H1 (cell line): Measurements from ENCODE around the gene SLN. TPM values are rescaled to one million over a fixed set of nuclear protein-coding genes. Genes with fewer than 3 reads are reported as not detected.

ENCODE experiments used
- CHD7 ChIP-seq: fragments of 300-600 bp; sonication (generic); IDR thresholded peaks from 2 replicates; pipeline ENCODE4 v1.7.1; 2012; ENCODE audit warnings: low read length, moderate library complexity, mild to moderate bottlenecking, inconsistent platforms; ENCODE audit not compliant: insufficient replicate concordance
- CTCF ChIP-seq, 3 experiments: IDR thresholded peaks; 1 replicate in 2 of 3; 2 replicates in 1 of 3; pipeline versions ENCODE4 v1.5.1 to v1.6.1; 2011; ENCODE audit warnings: low read length in 3 of 3, mild to moderate bottlenecking in 3 of 3, inconsistent platforms in 2 of 3, low read depth in 1 of 3, moderate library complexity in 1 of 3; ENCODE audit not compliant: insufficient read depth in 1 of 3; ENCODE audit errors: control extremely low read depth in 1 of 3
- JUN ChIP-seq: IDR thresholded peaks from 2 replicates; pipeline ENCODE4 v1.6.1; 2011; ENCODE audit warnings: low read depth, mild to moderate bottlenecking, improper control_type of control experiment, low read length
- MAX ChIP-seq: IDR thresholded peaks from 2 replicates; pipeline ENCODE4 v1.6.1; 2012; ENCODE audit warnings: inconsistent platforms
- POLR2A ChIP-seq, 2 experiments: IDR thresholded peaks; 1 replicate in 1 of 2; 2 replicates in 1 of 2; pipeline ENCODE4 v1.6.1; 2011; ENCODE audit warnings: low read depth in 2 of 2, low read length in 2 of 2, mild to moderate bottlenecking in 2 of 2; ENCODE audit errors: control extremely low read depth in 1 of 2
- RNF2 ChIP-seq: fragments of 200-900, 300-1000 bp; sonication (generic); IDR thresholded peaks from 2 replicates; pipeline ENCODE4 v1.7.1; 2016; ENCODE audit warnings: borderline replicate concordance, low read depth, mild to moderate bottlenecking, antibody characterized with exemption, low read length; ENCODE audit not compliant: poor library complexity, severe bottlenecking; ENCODE audit errors: missing control alignments
- RXRA ChIP-seq: IDR thresholded peaks from 2 replicates; pipeline ENCODE4 v1.6.1; 2011; ENCODE audit warnings: low read depth, mild to moderate bottlenecking, low read length, moderate library complexity; ENCODE audit not compliant: insufficient read depth
- SIN3A ChIP-seq, 2 experiments: IDR thresholded peaks in 1 of 2; conservative IDR thresholded peaks in 1 of 2; 2 replicates each; pipeline ENCODE4 v1.6.1; 2011 to 2012; ENCODE audit warnings: low read length in 2 of 2, improper control_type of control experiment in 1 of 2, low read depth in 1 of 2, mild to moderate bottlenecking in 1 of 2
- polyA plus RNA-seq, 7 experiments: library from polyadenylated mRNA; depleted of rRNA in 3 of 7; stranded (reverse) in 5 of 7; unstranded in 2 of 7; fragments of >200 nt in 5 of 7; fragments of 200-250 nt in 2 of 7; gene quantifications; 1 replicate in 5 of 7; 2 replicates in 1 of 7; 4 replicates in 1 of 7; pipeline versions ENCODE4 v1.2.1 to v1.2.3, GENCODE V29; 2011 to 2013; ENCODE audit warnings: missing spikeins in 2 of 7, mixed read lengths in 2 of 7
- total RNA-seq: library from RNA; stranded (reverse); fragmentation: NEBNext Ultra II Directional; extraction: Animal tissue kit (Norgen Biotek cat#: 25700); gene quantifications from 2 replicates; pipeline ENCODE4 v1.2.1, GENCODE V29; 2021

SLN gene
- total and polyA plus RNA-seq, 2 of the 8 experiments (the other 6 are each of a cell fraction or from before 2014, with no cell fraction given) = not detected

- TF ChIP-seq CHD7 (no peak), CTCF (IDR thresholded peaks at IDR 0.05; ENCODE audit: control extremely low read depth in 1 of 3, insufficient read depth in 1 of 3, low read depth in 1 of 3, low read length in 3 of 3) (no peak), SIN3A (conservative IDR thresholded peaks at IDR 0.05 in 1 of 2, IDR thresholded peaks at IDR 0.05 in 1 of 2; ENCODE audit: low read depth in 1 of 2, low read length in 2 of 2) (no peak), POLR2A (IDR thresholded peaks at IDR 0.05; ENCODE audit: control extremely low read depth in 1 of 2, low read depth in 2 of 2, low read length in 2 of 2) (no peak), MAX (no peak), JUN (no peak), RXRA (no peak), RNF2 (no peak)
These were observed 3.1 kb downstream of the SLN start (continued) for GRCh38 chr11:107708792-107709191.
